ENCODE data around the gene NFRKB. TPM values are rescaled to one million over a fixed set of nuclear protein-coding genes. Genes with fewer than 3 reads are reported as not detected.

The NFRKB gene
- total and polyA plus RNA-seq, 10 of the 15 experiments (the other 5 are each of a cell fraction or from before 2014, with no cell fraction given): 3.7 to 21.7 (median 14.1) TPM

DNA sequence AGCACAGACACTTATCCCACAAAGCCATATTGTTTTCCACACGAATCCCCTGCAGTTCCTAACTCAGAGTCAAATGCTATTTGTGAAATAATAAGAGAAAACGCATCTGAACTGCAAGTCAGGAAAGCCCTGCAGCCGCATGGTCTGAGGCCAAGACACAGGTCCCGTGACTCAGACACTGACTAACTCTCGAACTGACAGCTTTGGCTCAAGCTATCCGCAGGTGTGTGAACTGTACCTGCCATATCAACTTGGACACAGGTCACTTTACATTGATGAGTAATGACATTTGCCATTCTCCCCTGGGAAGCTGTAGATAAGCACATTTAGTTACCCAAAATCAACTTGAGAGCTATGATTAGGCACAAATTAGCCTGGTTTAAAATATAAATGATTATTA, 34.9 kb upstream of the NFRKB start:
- Histone ChIP-seq H3K27ac (ENCODE audit: control insufficient read depth, insufficient read depth) (no peak overlapping the region), H4K20me1 (ENCODE audit: control insufficient read depth, insufficient read depth) (no peaks in the 10 kb centered on the region), H3K36me3 (ENCODE audit: control insufficient read depth in 2 of 2, insufficient read depth in 2 of 2, low read length in 1 of 2) (no peaks in the 10 kb centered on the region; a peak in 2 of 4 replicates), H3K27me3 (replicated peaks in 1 of 2; ENCODE audit: control insufficient read depth in 2 of 2, insufficient read depth in 2 of 2, low read length in 1 of 2) (no peaks in the 10 kb centered on the region), H3K9me3 (replicated peaks; ENCODE audit: control insufficient read depth, insufficient read depth, low read length) (no peaks in the 10 kb centered on the region), H3K79me2 (ENCODE audit: control insufficient read depth, insufficient read depth, low read length) (no peaks in the 10 kb centered on the region), H2AFZ (ENCODE audit: control insufficient read depth, low read depth, low read length) (no peak overlapping the region), H3K4me3 (no peak overlapping the region), H3K4me1 (ENCODE audit: control insufficient read depth, insufficient read depth, low read length) (no peaks in the 10 kb centered on the region), H3K4me2 (ENCODE audit: control insufficient read depth, insufficient read depth) (no peak overlapping the region), H3K9ac (ENCODE audit: control insufficient read depth, insufficient read depth, low read length) (no peak overlapping the region)
- SMC1A ChIA-PET (ENCODE audit: uncharacterized antibody, unreplicated experiment): interaction anchor here (1.1 to 1.2 kb wide), 3 partner anchors 31 to 202 kb away, joined by 3 to 10 read pairs (median 3); no protein-coding TSS in a partner anchor
- ATAC-seq: no peak
- BruUV-seq (replicated peaks): no TSS peak
- POLR2A ChIA-PET: interaction anchor here (1.5 kb wide), 1 partner anchor 9 kb away, joined by 3 read pairs; no protein-coding TSS in a partner anchor
- FAIRE-seq: no peak
- WGBS (ENCODE audit: insufficient coverage, insufficient replicate concordance, low lambda C conversion rate, missing lambda C conversion rate): 88% methylated on average over 6 of the region's 6 CpGs
- intact Hi-C loops (cut with micrococcal nuclease; ENCODE audit: unreplicated experiment): no loop called here
- DNase-seq (ENCODE audit: low read depth, low spot score): no peak
- in situ Hi-C loops (cut with MboI): no loop called here
- RAD21 ChIA-PET (ENCODE audit: unreplicated experiment): interaction anchor here (10.8 kb wide), 1 partner anchor 201 kb away, joined by 209 read pairs; no protein-coding TSS in a partner anchor
- no peak for TF ChIP-seq CBX3 (IDR thresholded peaks at IDR 0.05; ENCODE audit: borderline replicate concordance, low read depth)
- TF ChIP-seq RAD51 (IDR thresholded peaks at IDR 0.05): no peak
- no peak for TF ChIP-seq CBX5 (IDR thresholded peaks at IDR 0.05; ENCODE audit: low read depth)
- no peak for TF ChIP-seq CHD1 (IDR thresholded peaks at IDR 0.05; ENCODE audit: low read depth, low read length)
- TF ChIP-seq CEBPB (IDR thresholded peaks at IDR 0.05; ENCODE audit: borderline replicate concordance in 1 of 2, low read depth in 2 of 2, low read length in 2 of 2): no peak
- no peak for TF ChIP-seq ZNF207 (IDR thresholded peaks at IDR 0.05; ENCODE audit: borderline replicate concordance)
- no peak for TF ChIP-seq TAF1 (IDR thresholded peaks at IDR 0.05; ENCODE audit: borderline replicate concordance, low read depth, low read length)
- no peak for TF ChIP-seq IRF5 (IDR thresholded peaks at IDR 0.05; ENCODE audit: borderline replicate concordance)
- TF ChIP-seq, protein P1, sequence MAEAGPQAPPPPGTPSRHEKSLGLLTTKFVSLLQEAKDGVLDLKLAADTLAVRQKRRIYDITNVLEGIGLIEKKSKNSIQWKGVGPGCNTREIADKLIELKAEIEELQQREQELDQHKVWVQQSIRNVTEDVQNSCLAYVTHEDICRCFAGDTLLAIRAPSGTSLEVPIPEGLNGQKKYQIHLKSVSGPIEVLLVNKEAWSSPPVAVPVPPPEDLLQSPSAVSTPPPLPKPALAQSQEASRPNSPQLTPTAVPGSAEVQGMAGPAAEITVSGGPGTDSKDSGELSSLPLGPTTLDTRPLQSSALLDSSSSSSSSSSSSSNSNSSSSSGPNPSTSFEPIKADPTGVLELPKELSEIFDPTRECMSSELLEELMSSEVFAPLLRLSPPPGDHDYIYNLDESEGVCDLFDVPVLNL (IDR thresholded peaks at IDR 0.05; ENCODE audit: low read depth, low read length): no peak
- TF ChIP-seq POLR2A (IDR thresholded peaks at IDR 0.05; ENCODE audit: low read depth, low read length): no peak
- CTCF ChIA-PET: interaction anchor here (0.9 to 14.3 kb wide), 4 partner anchors 10 to 230 kb away, joined by 3 to 400 read pairs (median 4); no protein-coding TSS in a partner anchor

All from GM12878 (cell line).